HG03196 (cell line): ENCODE results near the gene PPP2R3B.
"Not testable (repeated sequence)": the region's sequence is repeated elsewhere in the genome, so short reads cannot be mapped to it uniquely, and the experiment has no call there.

ENCODE experiments used
- ATAC-seq: cut with Tn5 transposase; IDR thresholded peaks from one replicate; pipeline ENCODE4 v1.9.1; 2021; ENCODE audit not compliant: unreplicated experiment

Gene PPP2R3B

GRCh38 chrX:410296-410695 is 23.6 kb upstream of the PPP2R3B start:
- no peak for ATAC-seq

GRCh38 chrX:405149-405548 is 18.4 kb upstream of the PPP2R3B start:
- ATAC-seq: no peak

GRCh38 chrX:404656-405055 is 17.9 kb upstream of the PPP2R3B start:
- no peak for ATAC-seq

DNA sequence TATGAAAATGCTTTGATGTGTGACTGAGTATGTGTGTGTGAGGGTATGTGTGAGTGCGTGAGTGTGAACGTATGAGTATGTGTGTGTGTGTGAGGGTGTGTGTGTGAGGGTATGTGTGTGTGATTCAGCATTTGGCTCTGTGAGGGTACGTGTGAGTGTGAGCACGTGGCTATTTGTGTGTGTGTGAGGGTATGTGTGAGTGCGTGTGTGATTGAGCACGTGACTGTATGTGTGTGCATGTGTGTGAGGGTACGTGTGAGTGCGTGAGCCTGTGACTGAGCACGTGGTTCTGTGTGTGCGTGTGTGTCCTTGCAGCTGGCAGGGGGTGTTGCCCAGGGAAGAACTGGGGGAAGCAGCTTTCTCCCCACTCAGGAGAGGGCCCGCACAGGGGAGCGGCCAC is 16.1 kb upstream of the PPP2R3B start:
- ATAC-seq: no peak

- ATAC-seq: no peak
Observed at GRCh38 chrX:400258-400657, 13.6 kb upstream of the PPP2R3B start.

DNA sequence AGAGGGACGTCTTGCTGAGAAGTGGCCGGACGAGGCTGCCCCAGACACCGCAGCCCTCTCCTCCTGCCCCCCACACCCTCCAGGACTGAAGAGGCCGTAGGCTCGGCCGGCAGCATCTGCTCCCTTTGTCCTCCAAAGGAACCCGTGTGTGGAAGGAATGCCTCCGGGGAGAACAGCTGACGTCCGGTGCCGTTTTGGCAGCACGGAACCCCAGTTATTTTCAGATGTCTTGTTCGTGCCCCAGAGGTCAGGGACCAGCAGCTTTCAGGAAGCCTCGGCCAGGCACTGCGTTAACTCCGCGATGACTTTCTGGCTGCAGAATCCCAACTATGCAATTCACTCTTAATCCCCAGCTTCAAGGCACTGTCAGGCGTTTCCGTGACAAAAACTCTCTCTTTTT is 10.9 kb upstream of the PPP2R3B start:
- no peak for ATAC-seq

- ATAC-seq: no peak
Observed at GRCh38 chrX:394830-395229, 8.1 kb upstream of the PPP2R3B start.

DNA sequence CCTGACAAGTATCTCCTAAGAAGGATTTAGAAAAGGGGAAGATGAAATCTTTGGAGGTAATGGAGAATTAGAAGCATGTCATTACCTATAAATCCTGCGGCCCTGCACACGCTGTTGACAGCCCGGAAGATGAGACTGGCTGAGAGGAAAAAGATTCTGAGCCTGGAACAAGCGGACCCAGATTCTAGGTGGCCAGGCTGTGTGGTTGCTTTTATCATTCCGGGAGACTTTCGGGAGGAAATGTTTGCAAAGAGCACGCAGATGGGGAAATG is 5.8 kb upstream of the PPP2R3B start:
- no peak for ATAC-seq

GRCh38 chrX:391717-392574 is 5.2 kb upstream of the PPP2R3B start:
- ATAC-seq: no peak

GRCh38 chrX:390459-390858 is 3.8 kb upstream of the PPP2R3B start:
- ATAC-seq: no peak

DNA sequence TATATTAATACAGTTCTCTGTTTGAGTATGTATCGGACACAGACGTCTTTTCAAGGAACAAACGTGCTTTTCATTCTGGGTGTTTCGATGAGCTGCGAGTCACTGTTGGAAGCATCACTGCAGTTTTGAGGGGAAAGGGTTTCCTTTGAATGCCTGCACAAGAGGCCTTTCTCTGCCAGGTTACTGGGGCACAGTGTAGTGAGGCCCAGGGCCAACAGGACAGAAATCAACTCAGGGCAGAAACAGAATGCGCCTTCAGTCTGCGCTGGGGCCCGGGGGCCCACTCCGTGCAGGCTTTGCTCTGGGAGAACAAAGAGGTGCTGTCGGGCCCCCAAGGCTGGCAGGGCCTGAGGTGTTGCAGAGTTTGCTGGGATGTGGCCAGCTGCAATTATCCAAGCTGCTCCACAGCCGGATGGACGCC is 2.3 kb upstream of the PPP2R3B start:
- no peak for ATAC-seq

DNA sequence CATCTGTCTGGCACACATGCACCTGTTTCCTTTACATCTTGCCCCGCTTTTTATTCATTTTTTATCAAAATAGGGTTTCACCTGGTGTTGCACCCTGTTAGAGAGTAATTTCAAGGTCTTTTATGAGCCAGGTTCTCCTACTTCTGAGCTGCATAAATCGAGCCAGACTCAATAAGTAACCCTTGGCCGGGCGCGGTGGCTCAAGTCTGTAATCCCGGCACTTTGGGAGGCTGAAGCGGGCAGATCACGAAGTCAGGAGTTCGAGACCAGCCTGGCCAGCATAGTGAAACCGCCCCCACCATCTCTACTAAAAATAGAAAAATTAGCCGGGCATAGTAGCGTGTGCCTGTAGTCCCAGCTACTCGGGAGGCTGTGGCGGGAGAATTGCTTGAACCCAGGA is 1.0 kb upstream of the PPP2R3B start:
- no peak for ATAC-seq

GRCh38 chrX:386239-386767 is 404 bp downstream of the PPP2R3B start:
- peak; percentile 22 for ATAC-seq

DNA sequence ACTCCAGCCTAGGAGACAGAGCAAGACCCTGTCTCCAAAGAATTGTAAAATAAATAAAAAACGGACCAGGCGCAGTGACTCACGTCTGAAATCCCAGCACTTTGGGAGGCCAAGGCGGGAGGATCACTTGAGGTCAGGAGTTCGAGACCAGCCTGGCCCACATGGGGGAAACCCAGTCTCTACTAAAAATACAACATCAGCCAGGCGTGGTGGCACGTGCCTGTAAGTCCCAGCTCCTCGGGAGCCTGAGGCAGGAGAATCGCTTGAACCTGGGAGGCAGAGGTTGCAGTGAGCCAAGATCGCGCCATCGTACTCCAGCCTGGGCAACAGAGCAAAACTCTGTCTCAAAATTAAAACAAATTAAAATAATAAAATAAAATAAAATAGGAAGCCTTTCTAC is 971 bp downstream of the PPP2R3B start:
- not testable (repeated sequence) for ATAC-seq

DNA sequence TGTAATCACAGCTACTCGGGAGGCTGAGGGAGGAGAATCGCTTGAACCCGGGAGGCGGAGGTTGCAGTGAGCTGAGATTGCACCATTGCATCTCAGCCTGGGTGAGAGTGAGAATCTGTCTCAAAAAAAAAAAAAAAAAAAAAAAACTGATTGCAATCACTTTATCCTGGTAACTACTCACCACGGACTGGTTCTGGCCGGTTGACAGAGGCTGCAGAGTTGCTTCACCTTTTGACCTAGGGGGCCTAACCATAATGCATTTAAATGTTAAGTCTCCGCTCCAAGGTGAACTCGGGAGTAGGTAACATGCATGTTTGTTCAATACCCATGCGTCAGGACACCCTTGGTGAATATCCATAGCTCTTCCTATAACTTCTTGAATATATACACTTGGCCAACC is 1.8 kb downstream of the PPP2R3B start:
- ATAC-seq: no peak

- no peak for ATAC-seq
Observed at GRCh38 chrX:378443-378842, 8.3 kb downstream of the PPP2R3B start.

GRCh38 chrX:376206-376605 is 10.5 kb downstream of the PPP2R3B start:
- ATAC-seq: not testable (repeated sequence)

DNA sequence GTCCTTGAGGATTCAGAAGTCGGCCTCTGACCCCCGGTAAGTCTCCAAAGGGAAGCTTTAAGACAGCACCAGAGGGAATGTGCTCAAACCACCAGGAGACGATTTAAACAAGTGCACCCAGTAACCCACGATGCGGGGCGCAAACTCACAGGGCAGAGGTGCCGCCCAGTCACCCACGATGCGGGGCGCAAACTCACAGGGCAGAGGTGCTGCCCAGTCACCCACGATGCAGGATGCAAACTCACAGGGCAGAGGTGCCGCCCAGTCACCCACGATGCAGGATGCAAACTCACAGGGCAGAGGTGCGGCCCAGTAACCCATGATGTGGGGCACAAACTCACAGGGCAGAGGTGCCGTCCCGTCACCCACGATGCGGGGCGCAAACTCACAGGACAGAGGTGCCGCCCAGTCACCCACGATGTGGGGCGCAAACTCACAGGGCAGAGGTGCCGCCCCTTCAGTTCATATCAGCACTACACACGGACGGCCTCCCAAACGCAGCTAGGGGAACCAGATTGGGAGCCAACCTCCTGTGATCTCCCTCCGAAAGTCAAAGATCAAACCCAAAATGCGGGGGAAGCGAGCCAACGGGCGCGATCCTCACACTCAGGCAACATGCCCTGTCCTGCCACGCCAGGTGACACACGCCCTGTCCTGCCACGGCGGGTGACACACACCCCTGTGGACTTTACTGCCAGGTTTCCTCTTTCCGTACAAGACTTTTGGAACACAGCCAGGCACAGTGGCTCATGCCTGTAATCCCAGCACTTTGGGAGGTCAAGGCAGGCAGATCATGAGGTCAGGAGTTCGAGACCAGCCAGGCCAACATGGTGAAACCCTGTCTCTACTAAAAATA is 11.3 kb downstream of the PPP2R3B start:
- no peak for ATAC-seq

DNA sequence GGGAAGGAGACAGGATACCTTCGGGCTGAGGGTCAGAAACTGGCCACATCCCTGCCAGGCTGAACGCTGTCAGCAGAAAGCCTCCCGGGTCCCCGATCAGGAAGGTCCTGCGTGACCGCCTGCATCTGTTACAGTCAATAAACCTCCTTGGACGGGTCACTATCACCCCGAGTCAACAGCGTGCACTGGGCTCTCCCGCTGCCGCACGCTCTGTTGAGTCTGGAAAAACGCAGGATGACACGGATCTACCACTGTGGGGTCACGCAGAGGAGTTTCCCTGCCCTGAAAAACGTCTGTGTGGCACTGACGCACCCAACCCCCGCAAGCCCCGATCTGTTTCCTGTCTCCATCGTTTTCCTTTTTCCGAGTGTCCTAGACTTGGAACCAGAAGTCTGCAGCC is 12.1 kb downstream of the PPP2R3B start:
- no peak for ATAC-seq

DNA sequence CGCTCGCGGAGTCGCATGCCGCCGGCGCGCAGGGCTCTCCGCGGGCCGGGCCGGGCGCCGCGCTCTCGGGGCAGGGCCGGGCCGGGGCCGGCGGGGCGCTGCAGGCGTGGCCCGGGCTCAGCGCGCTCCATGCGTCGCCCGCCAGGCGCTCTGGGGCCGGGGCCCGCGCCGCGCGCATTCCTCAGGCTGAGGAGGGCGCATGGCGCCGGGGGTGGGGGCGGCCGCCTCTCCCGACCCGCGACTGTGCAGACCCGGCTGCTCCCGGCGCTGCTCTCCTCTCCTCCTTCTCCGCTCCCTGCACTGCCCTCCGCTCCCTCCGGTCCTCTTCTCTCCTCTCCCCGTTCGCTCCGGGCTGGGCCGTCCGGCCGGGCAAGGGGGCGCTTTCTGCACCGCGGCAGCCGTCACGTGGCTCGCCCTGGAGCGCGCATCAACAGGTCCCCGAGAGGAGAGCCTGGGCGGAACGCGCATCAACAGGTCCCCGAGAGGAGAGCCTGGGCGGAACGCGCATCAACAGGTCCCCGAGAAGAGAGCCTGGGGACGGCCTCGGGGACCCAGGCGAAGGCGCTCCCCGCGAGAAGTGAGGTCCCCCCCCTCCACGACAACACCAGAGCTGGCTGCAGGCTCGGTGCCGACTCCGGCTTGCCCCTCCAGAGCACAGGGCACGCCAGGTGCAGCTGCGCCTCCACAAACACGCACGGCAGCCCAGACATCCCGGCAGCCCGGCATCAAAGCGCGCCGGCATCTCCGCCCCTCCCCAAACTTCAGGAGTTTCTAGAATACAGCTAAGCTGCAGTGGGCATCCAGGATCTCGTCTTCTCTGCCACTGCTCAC is 12.9 kb downstream of the PPP2R3B start:
- no peak for ATAC-seq
